Body of pancreas (tissue), 4 donors: ENCODE data around the gene BLOC1S3. TPM values are rescaled to one million over a fixed set of nuclear protein-coding genes. Genes with fewer than 3 reads are reported as not detected.
"Not testable (repeated sequence)": the region's sequence is repeated elsewhere in the genome, so short reads cannot be mapped to it uniquely, and the experiment has no call there.

ENCODE experiments used
- ATAC-seq: fragments of 150-250 bp; one replicate; pipeline ENCODE4 v1.9.1; 2016
- DNase-seq, 4 donors: peaks; one replicate each; pipeline ENCODE4 v3.0.0-alpha.2; 2019
- H3K27ac ChIP-seq, 4 donors: fragments of 200-600 bp; sonication (generic); 1 replicate in 3 of 4; 2 replicates in 1 of 4; pipeline versions ENCODE4 v1.5.1 to v1.6.1; 2016 to 2019; ENCODE audit warnings: mild to moderate bottlenecking in 1 of 4, mixed read lengths in 1 of 4, moderate library complexity in 1 of 4
- H3K27me3 ChIP-seq, 2 donors: fragments of 200-600 bp; sonication (generic); one replicate each; pipeline ENCODE4 v1.6.0; 2016; ENCODE audit warnings: mild to moderate bottlenecking in 1 of 2
- H3K36me3 ChIP-seq, 2 donors: fragments of 200-600 bp; sonication (generic); replicated peaks in 1 of 2; 2 replicates each; pipeline ENCODE4 v1.5.1; 2016; ENCODE audit warnings: low read depth in 2 of 2; ENCODE audit not compliant: insufficient read depth in 1 of 2
- H3K4me1 ChIP-seq: fragments of 200-600 bp; sonication (generic); one replicate; pipeline ENCODE4 v1.6.0; 2016
- H3K4me3 ChIP-seq, 2 donors: fragments of 200-600 bp; sonication (generic); 1 replicate in 1 of 2; 2 replicates in 1 of 2; pipeline ENCODE4 v1.5.1; 2016 to 2019
- H3K9me3 ChIP-seq, 3 donors: fragments of 200-600 bp; sonication (generic); 1 replicate in 2 of 3; 2 replicates in 1 of 3; pipeline ENCODE4 v1.5.1; 2016
- CTCF ChIP-seq, 7 experiments: fragments of 450-650 bp in 4 of 7; fragments of 200-600 bp in 3 of 7; sonication (generic) in 3 of 7; IDR thresholded peaks; one replicate each; pipeline ENCODE4 v1.5.1; 2016 to 2019; ENCODE audit warnings: antibody characterized with exemption in 7 of 7
- POLR2A ChIP-seq, 3 donors: fragments of 450-650 bp; IDR thresholded peaks; one replicate each; pipeline ENCODE4 v1.6.1; 2016; ENCODE audit warnings: antibody characterized with exemption in 3 of 3, mild to moderate bottlenecking in 2 of 3
- WGBS, 2 donors: methylation state at CpG; one replicate each; pipeline ENCODE4 v1.1.5; 2017; 5-methylcytosine and 5-hydroxymethylcytosine counted together
- intact Hi-C: fragments of 100-400 bp; cut with DNase I; formaldehyde crosslinking; loops from one replicate; pipeline ENCODE4 v1.15.1; 2023
- total RNA-seq, 2 donors: library from RNA; depleted of rRNA; stranded (reverse); fragments of >200 nt; gene quantifications; one replicate each; pipeline ENCODE4 v1.1.0, GENCODE V29; 2016

The BLOC1S3 gene
- total RNA-seq, 2 donors from 2014 or later = 4.9 to 12.5 TPM

GRCh38 chr19:45222724-45223123, 44.1 kb downstream of the BLOC1S3 start:
- TF ChIP-seq CTCF (IDR thresholded peaks at IDR 0.05) (no peak), POLR2A (IDR thresholded peaks at IDR 0.05) (no peak)
- Histone ChIP-seq H3K36me3 (no peaks in the 10 kb centered on the region), H3K4me3 (no peak overlapping the region), H3K27ac (no peak overlapping the region), H3K27me3 (peaks cover 0 to 8% of the 10 kb centered on the region in 2 donors), H3K9me3 (no peaks in the 10 kb centered on the region), H3K4me1 (no peaks in the 10 kb centered on the region)
- intact Hi-C loops = no loop called here
- no peak for DNase-seq
- no peak for ATAC-seq
- WGBS, 2 donors = 69 to 74% methylated on average over 5 to 6 of the region's 6 CpGs

GRCh38 chr19:45223879-45224278, 45.3 kb downstream of the BLOC1S3 start:
- intact Hi-C loops = no loop called here
- no peak for ATAC-seq

GRCh38 chr19:45224645-45225044, 46.1 kb downstream of the BLOC1S3 start:
- no peak overlapping the region for H3K4me3 ChIP-seq
- H3K4me1 ChIP-seq = no peaks in the 10 kb centered on the region
- ATAC-seq (no peak), DNase-seq (no peak)
- no peaks in the 10 kb centered on the region for H3K9me3 ChIP-seq
- no peak overlapping the region for H3K27ac ChIP-seq
- H3K27me3 ChIP-seq = no peaks in the 10 kb centered on the region
- WGBS, 2 donors = 55% methylated on average over 11 of the region's 11 CpGs; no CpG with 5 or more reads in 1 of the 2 donors
- no peak for TF ChIP-seq CTCF (IDR thresholded peaks at IDR 0.05)
- no peak for TF ChIP-seq POLR2A (IDR thresholded peaks at IDR 0.05)
- intact Hi-C loops = no loop called here
- no peaks in the 10 kb centered on the region for H3K36me3 ChIP-seq

More at GRCh38 chr19:45223879-45224278, 45.3 kb downstream of the BLOC1S3 start:
- Histone ChIP-seq H3K27me3 (peaks cover 0 to under 1% of the 10 kb centered on the region in 2 donors), H3K4me1 (no peaks in the 10 kb centered on the region), H3K27ac (no peak overlapping the region), H3K4me3 (no peak overlapping the region), H3K36me3 (no peaks in the 10 kb centered on the region), H3K9me3 (no peaks in the 10 kb centered on the region)
- no peak for TF ChIP-seq CTCF (IDR thresholded peaks at IDR 0.05)
- no peak for TF ChIP-seq POLR2A (IDR thresholded peaks at IDR 0.05)
- no peak for DNase-seq
- 91% methylated on average over 5 of the region's 5 CpGs for WGBS, 2 donors

- 77 to 87% methylated on average over 2 of the region's 2 CpGs for WGBS, 2 donors
- not testable (repeated sequence) for ATAC-seq
Measured at GRCh38 chr19:45229056-45229455, 50.5 kb downstream of the BLOC1S3 start.

More at GRCh38 chr19:45229056-45229455, 50.5 kb downstream of the BLOC1S3 start:
- H3K4me1 ChIP-seq, DNase-seq, H3K27me3 ChIP-seq, H3K4me3 ChIP-seq, H3K27ac ChIP-seq, H3K36me3 ChIP-seq, intact Hi-C loops, H3K9me3 ChIP-seq: not testable (repeated sequence)

Other genes starting within 250 kb of the BLOC1S3 start
- gene APOC4, start 236.5 kb upstream of the BLOC1S3 start, total RNA-seq = not detected
- gene APOC2, start 232.7 kb upstream of the BLOC1S3 start, total RNA-seq = not detected
- 10 to 100 TPM; 37.1 to 48.5 TPM for gene CLPTM1, start 223.4 kb upstream of the BLOC1S3 start, total RNA-seq
- 10 to 100 TPM in 1 of 2 donors, 1 to 10 TPM in 1; 8.9 to 11.9 TPM for gene RELB, start 177.3 kb upstream of the BLOC1S3 start, total RNA-seq
- gene CLASRP, start 139.7 kb upstream of the BLOC1S3 start, total RNA-seq = 10 to 100 TPM; 40.2 to 64.9 TPM
- gene ZNF296, start 102.3 kb upstream of the BLOC1S3 start, total RNA-seq = under 1 TPM in 1 of 2 donors, not detected in 1; 0.26 TPM
- 10 to 100 TPM; 15.8 to 19.5 TPM for gene GEMIN7, start 99.5 kb upstream of the BLOC1S3 start, total RNA-seq
- gene PPP1R37, start 85.6 kb upstream of the BLOC1S3 start, total RNA-seq = 10 to 100 TPM; 16.6 to 49.8 TPM
- not detected for gene NKPD1, start 17.8 kb upstream of the BLOC1S3 start, total RNA-seq
- gene TRAPPC6A, start 547 bp upstream of the BLOC1S3 start, total RNA-seq = 1 to 10 TPM in 1 of 2 donors, not detected in 1; 8.3 TPM
- gene EXOC3L2, start 66.6 kb downstream of the BLOC1S3 start, total RNA-seq = 1 to 10 TPM; 4.2 to 6.9 TPM
- gene MARK4, start 72.5 kb downstream of the BLOC1S3 start, total RNA-seq = 10 to 100 TPM in 1 of 2 donors, 1 to 10 TPM in 1; 9.2 to 12.5 TPM
- gene CKM, start 144.1 kb downstream of the BLOC1S3 start, total RNA-seq = not detected
- gene KLC3, start 162.0 kb downstream of the BLOC1S3 start, total RNA-seq = 10 to 100 TPM in 1 of 2 donors, 1 to 10 TPM in 1; 1.3 to 11.7 TPM
- 10 to 100 TPM in 1 of 2 donors, 1 to 10 TPM in 1; 7.8 to 29.3 TPM for gene ERCC2, start 191.8 kb downstream of the BLOC1S3 start, total RNA-seq
- 10 to 100 TPM; 26.4 to 32.9 TPM for gene PPP1R13L, start 226.3 kb downstream of the BLOC1S3 start, total RNA-seq
- gene POLR1G, start 227.9 kb downstream of the BLOC1S3 start, total RNA-seq = 1 to 10 TPM; 1.8 to 2.0 TPM
- gene ERCC1, start 245.1 kb downstream of the BLOC1S3 start, total RNA-seq = 10 to 100 TPM; 91.3 to 97.9 TPM